ENCODE results near the gene TBC1D9B. TPM values are rescaled to one million over a fixed set of nuclear protein-coding genes. Genes with fewer than 3 reads are reported as not detected.
A peak's percentile ranks its signal among the peaks of the same experiment; 100 is the strongest.

The TBC1D9B gene
- 100 to 1,000 TPM in 1 of 2 donors, 10 to 100 TPM in 1; 90.0 to 120 TPM for total RNA-seq
- polyA plus RNA-seq = 10 to 100 TPM; 32.1 to 60.2 TPM
- long read RNA-seq, donor 1, full-length matches to known transcripts = 21 of 137 reads
- long read RNA-seq, donor 1, partial matches to known transcripts = 58 of 137 reads
- long read RNA-seq, donor 1, other reads (novel, unspliced or antisense) = 58 of 137 reads
- long read RNA-seq, donor 2, full-length matches to known transcripts = 24 of 66 reads
- long read RNA-seq, donor 2, partial matches to known transcripts = 29 of 66 reads
- long read RNA-seq, donor 2, other reads (novel, unspliced or antisense) = 13 of 66 reads

GRCh38 chr5:179907556-179908324 is at the start of gene TBC1D9B:
Gene TBC1D9B (minus strand): TSS chr5:179907897. CDS start chr5:179907821, 76 bp downstream.
- no peaks in the 10 kb centered on the region for H3K27me3 ChIP-seq (ENCODE audit: control insufficient read depth in 1 of 2, insufficient read depth in 2 of 2, low read length in 1 of 2)
- H3K36me3 ChIP-seq (ENCODE audit: control insufficient read depth in 1 of 2, insufficient read depth in 2 of 2, low read length in 1 of 2) = peaks cover 0 to 5% of the 10 kb centered on the region in 2 donors
- H3K9me3 ChIP-seq (ENCODE audit: control insufficient read depth, low read length) = no peaks in the 10 kb centered on the region
- 0% methylated on average over 65 to 105 of the region's 105 CpGs for WGBS, 2 donors
- intact Hi-C loops (cut with DNase I) = loop anchor here (5.0 kb wide), 3 partner anchors 100 to 165 kb away; partner anchors contain the start of genes MGAT4B (in 1 of the 2) and RNF130 (in 1 of the 2)
- H3K27ac ChIP-seq (ENCODE audit: low read depth in 1 of 2, low read length in 2 of 2) = peak within 1 kb of the TSS in 1 of 2 donors; percentile 31
- ATAC-seq (ENCODE audit: low FRiP score) = peak; percentile 89
- peak; percentile 82 to 91 for DNase-seq
- peak within 1 kb of the TSS; percentile 82 to 83 for H3K4me3 ChIP-seq (ENCODE audit: low read length in 2 of 2)
- no peaks in the 10 kb centered on the region for H3K4me1 ChIP-seq (ENCODE audit: control insufficient read depth in 1 of 2, insufficient read depth in 2 of 2, low read length in 2 of 2)

GRCh38 chr5:179955630-179956029 is 47.9 kb upstream of the TBC1D9B start:
- 70 to 82% methylated on average over 2 of the region's 2 CpGs for WGBS, 2 donors
- ATAC-seq (ENCODE audit: low FRiP score) (no peak), DNase-seq (no peak)
- intact Hi-C loops (cut with DNase I) = no loop called here
- no peak overlapping the region for H3K4me3 ChIP-seq (ENCODE audit: low read length in 2 of 2)
- no peaks in the 10 kb centered on the region for H3K36me3 ChIP-seq (ENCODE audit: control insufficient read depth in 1 of 2, insufficient read depth in 2 of 2, low read length in 1 of 2)
- H3K4me1 ChIP-seq (ENCODE audit: control insufficient read depth in 1 of 2, insufficient read depth in 2 of 2, low read length in 2 of 2) = peaks cover 0 to 2% of the 10 kb centered on the region in 2 donors
- H3K27ac ChIP-seq (ENCODE audit: low read depth in 1 of 2, low read length in 2 of 2) = no peak overlapping the region
- no peaks in the 10 kb centered on the region for H3K9me3 ChIP-seq (ENCODE audit: control insufficient read depth, low read length)
- no peaks in the 10 kb centered on the region for H3K27me3 ChIP-seq (ENCODE audit: control insufficient read depth in 1 of 2, insufficient read depth in 2 of 2, low read length in 1 of 2)

GRCh38 chr5:179955062-179955461 is 47.4 kb upstream of the TBC1D9B start:
- Histone ChIP-seq H3K27me3 (ENCODE audit: control insufficient read depth in 1 of 2, insufficient read depth in 2 of 2, low read length in 1 of 2) (no peaks in the 10 kb centered on the region), H3K27ac (ENCODE audit: low read depth in 1 of 2, low read length in 2 of 2) (no peak overlapping the region), H3K4me3 (ENCODE audit: low read length in 2 of 2) (no peak overlapping the region), H3K4me1 (ENCODE audit: control insufficient read depth in 1 of 2, insufficient read depth in 2 of 2, low read length in 2 of 2) (peaks cover 0 to 2% of the 10 kb centered on the region in 2 donors), H3K9me3 (ENCODE audit: control insufficient read depth, low read length) (no peaks in the 10 kb centered on the region), H3K36me3 (ENCODE audit: control insufficient read depth in 1 of 2, insufficient read depth in 2 of 2, low read length in 1 of 2) (no peaks in the 10 kb centered on the region)
- WGBS, 2 donors = 88 to 90% methylated on average over 6 of the region's 6 CpGs
- intact Hi-C loops (cut with DNase I) = no loop called here
- DNase-seq (no peak), ATAC-seq (ENCODE audit: low FRiP score) (no peak)

- no peaks in the 10 kb centered on the region for H3K36me3 ChIP-seq (ENCODE audit: control insufficient read depth in 1 of 2, insufficient read depth in 2 of 2, low read length in 1 of 2)
- peaks cover 0 to 2% of the 10 kb centered on the region in 2 donors for H3K4me1 ChIP-seq (ENCODE audit: control insufficient read depth in 1 of 2, insufficient read depth in 2 of 2, low read length in 2 of 2)
- H3K9me3 ChIP-seq (ENCODE audit: control insufficient read depth, low read length) = no peaks in the 10 kb centered on the region
- intact Hi-C loops (cut with DNase I) = no loop called here
- H3K27me3 ChIP-seq (ENCODE audit: control insufficient read depth in 1 of 2, insufficient read depth in 2 of 2, low read length in 1 of 2) = no peaks in the 10 kb centered on the region
- ATAC-seq (ENCODE audit: low FRiP score) = no peak
- DNase-seq = no peak
- H3K4me3 ChIP-seq (ENCODE audit: low read length in 2 of 2) = no peak overlapping the region
- 89 to 91% methylated on average over 6 of the region's 6 CpGs for WGBS, 2 donors
- no peak overlapping the region for H3K27ac ChIP-seq (ENCODE audit: low read depth in 1 of 2, low read length in 2 of 2)
These were observed 46.7 kb upstream of the TBC1D9B start for GRCh38 chr5:179954434-179954833.

GRCh38 chr5:179953987-179954386 is 46.3 kb upstream of the TBC1D9B start:
- no peak overlapping the region for H3K27ac ChIP-seq (ENCODE audit: low read depth in 1 of 2, low read length in 2 of 2)
- intact Hi-C loops (cut with DNase I) = no loop called here

GRCh38 chr5:179936976-179937681 is 29.4 kb upstream of the TBC1D9B start:
- no peak overlapping the region for H3K4me3 ChIP-seq (ENCODE audit: low read length in 2 of 2)
- peaks cover 1% of the 10 kb centered on the region for H3K9me3 ChIP-seq (ENCODE audit: control insufficient read depth, low read length)
- H3K27ac ChIP-seq (ENCODE audit: low read depth in 1 of 2, low read length in 2 of 2) = no peak overlapping the region
- intact Hi-C loops (cut with DNase I) = no loop called here
- no peak for DNase-seq
- H3K36me3 ChIP-seq (ENCODE audit: control insufficient read depth in 1 of 2, insufficient read depth in 2 of 2, low read length in 1 of 2) = no peaks in the 10 kb centered on the region
- WGBS, 2 donors = 94 to 95% methylated on average over 13 of the region's 13 CpGs
- no peaks in the 10 kb centered on the region for H3K4me1 ChIP-seq (ENCODE audit: control insufficient read depth in 1 of 2, insufficient read depth in 2 of 2, low read length in 2 of 2)
- ATAC-seq (ENCODE audit: low FRiP score) = no peak
- no peaks in the 10 kb centered on the region for H3K27me3 ChIP-seq (ENCODE audit: control insufficient read depth in 1 of 2, insufficient read depth in 2 of 2, low read length in 1 of 2)

More at GRCh38 chr5:179953987-179954386, 46.3 kb upstream of the TBC1D9B start:
- 80% methylated on average over 4 of the region's 4 CpGs for WGBS, 2 donors
- H3K36me3 ChIP-seq (ENCODE audit: control insufficient read depth in 1 of 2, insufficient read depth in 2 of 2, low read length in 1 of 2) = no peaks in the 10 kb centered on the region
- H3K27me3 ChIP-seq (ENCODE audit: control insufficient read depth in 1 of 2, insufficient read depth in 2 of 2, low read length in 1 of 2) = no peaks in the 10 kb centered on the region
- no peaks in the 10 kb centered on the region for H3K9me3 ChIP-seq (ENCODE audit: control insufficient read depth, low read length)
- no peak overlapping the region for H3K4me3 ChIP-seq (ENCODE audit: low read length in 2 of 2)
- DNase-seq (no peak), ATAC-seq (ENCODE audit: low FRiP score) (no peak)
- H3K4me1 ChIP-seq (ENCODE audit: control insufficient read depth in 1 of 2, insufficient read depth in 2 of 2, low read length in 2 of 2) = peaks cover 0 to 2% of the 10 kb centered on the region in 2 donors

- Histone ChIP-seq H3K36me3 (ENCODE audit: control insufficient read depth in 1 of 2, insufficient read depth in 2 of 2, low read length in 1 of 2) (no peaks in the 10 kb centered on the region), H3K9me3 (ENCODE audit: control insufficient read depth, low read length) (no peaks in the 10 kb centered on the region), H3K27ac (ENCODE audit: low read depth in 1 of 2, low read length in 2 of 2) (no peak overlapping the region), H3K4me3 (ENCODE audit: low read length in 2 of 2) (no peak overlapping the region), H3K4me1 (ENCODE audit: control insufficient read depth in 1 of 2, insufficient read depth in 2 of 2, low read length in 2 of 2) (no peaks in the 10 kb centered on the region), H3K27me3 (ENCODE audit: control insufficient read depth in 1 of 2, insufficient read depth in 2 of 2, low read length in 1 of 2) (no peaks in the 10 kb centered on the region)
- ATAC-seq (ENCODE audit: low FRiP score) = no peak
- no peak for DNase-seq
- intact Hi-C loops (cut with DNase I) = no loop called here
- 88 to 89% methylated on average over 8 of the region's 8 CpGs for WGBS, 2 donors
These were observed 23.2 kb upstream of the TBC1D9B start for GRCh38 chr5:179930788-179931473.

GRCh38 chr5:179927824-179928223 is 20.1 kb upstream of the TBC1D9B start:
- ATAC-seq (ENCODE audit: low FRiP score) = no peak
- Histone ChIP-seq H3K4me3 (ENCODE audit: low read length in 2 of 2) (no peak overlapping the region), H3K4me1 (ENCODE audit: control insufficient read depth in 1 of 2, insufficient read depth in 2 of 2, low read length in 2 of 2) (no peaks in the 10 kb centered on the region), H3K36me3 (ENCODE audit: control insufficient read depth in 1 of 2, insufficient read depth in 2 of 2, low read length in 1 of 2) (no peaks in the 10 kb centered on the region), H3K27me3 (ENCODE audit: control insufficient read depth in 1 of 2, insufficient read depth in 2 of 2, low read length in 1 of 2) (no peaks in the 10 kb centered on the region), H3K9me3 (ENCODE audit: control insufficient read depth, low read length) (no peaks in the 10 kb centered on the region), H3K27ac (ENCODE audit: low read depth in 1 of 2, low read length in 2 of 2) (no peak overlapping the region)
- DNase-seq = no peak
- intact Hi-C loops (cut with DNase I) = no loop called here
- 83 to 84% methylated on average over 7 of the region's 7 CpGs for WGBS, 2 donors

Data from aorta (tissue), 5 donors.